ENCODE data around the gene AFF4. TPM values are rescaled to one million over a fixed set of nuclear protein-coding genes. Genes with fewer than 3 reads are reported as not detected.

The AFF4 gene
- polyA plus RNA-seq, 1 donor from 2014 or later, result 60.6 TPM

DNA sequence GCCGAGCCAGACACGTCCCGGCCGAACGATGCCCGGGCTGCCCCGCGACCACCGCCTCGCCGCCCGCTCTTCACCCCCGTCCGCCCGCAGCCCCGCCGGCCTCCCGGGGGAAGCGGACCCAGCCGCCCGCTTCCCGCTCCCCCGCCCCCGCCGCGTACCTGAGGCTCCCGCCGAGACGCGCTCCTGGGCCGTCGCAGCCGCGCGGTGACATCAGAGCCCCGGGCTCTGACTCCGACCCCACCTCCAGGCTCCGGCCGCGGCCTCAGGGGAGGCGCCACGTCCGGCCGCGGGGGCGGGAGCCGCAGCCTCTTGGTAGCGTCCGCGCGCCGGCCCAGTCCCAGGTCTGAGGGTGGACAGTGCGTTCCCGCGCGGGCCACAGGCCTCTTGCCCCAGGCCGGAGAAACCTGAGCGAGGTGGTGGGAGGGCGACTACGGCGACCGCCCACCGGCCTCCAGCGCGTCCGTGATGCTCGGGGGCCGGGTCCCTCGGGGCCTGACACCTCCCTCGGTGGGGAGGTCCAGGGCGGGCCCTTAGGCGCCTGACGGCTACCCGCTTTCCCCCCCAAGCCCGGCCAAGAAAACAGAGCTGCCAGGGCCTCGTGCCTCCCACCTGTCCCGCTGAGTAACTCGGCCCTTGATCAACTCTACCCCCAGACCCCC, 132.9 kb downstream of the AFF4 start, which contains the start of gene SHROOM1:
Gene SHROOM1 (minus strand): TSS at position 212 of the 659 bp plus-strand sequence. CDS start 4,507 bp downstream, outside the sequence.
- Histone ChIP-seq H3K4me3 (ENCODE audit: low read length) (peak within 1 kb of the TSS; percentile 65), H3K27ac (ENCODE audit: low read length) (no peak within 1 kb of the TSS), H3K9ac (ENCODE audit: low read length) (peak within 1 kb of the TSS; percentile 58), H4K20me1 (ENCODE audit: insufficient read depth) (no peaks in the 10 kb centered on the region), H2AFZ (ENCODE audit: low read depth, low read length) (no peak within 1 kb of the TSS), H3K9me3 (ENCODE audit: low read length) (no peaks in the 10 kb centered on the region), H3F3A (ENCODE audit: insufficient read depth, low read length, poor library complexity, severe bottlenecking) (no peaks in the 10 kb centered on the region), H3K4me2 (ENCODE audit: low read length) (no peak within 1 kb of the TSS), H3K9me2 (ENCODE audit: insufficient read depth, low read length) (no peaks in the 10 kb centered on the region), H3K36me3 (ENCODE audit: insufficient read depth, low read length) (no peaks in the 10 kb centered on the region), H3K79me2 (replicated peaks; ENCODE audit: insufficient read depth, low read length) (no peaks in the 10 kb centered on the region), H3K27me3 (ENCODE audit: insufficient read depth, low read depth, low read length) (peaks cover 60% of the 10 kb centered on the region)
- TF ChIP-seq, protein P1, sequence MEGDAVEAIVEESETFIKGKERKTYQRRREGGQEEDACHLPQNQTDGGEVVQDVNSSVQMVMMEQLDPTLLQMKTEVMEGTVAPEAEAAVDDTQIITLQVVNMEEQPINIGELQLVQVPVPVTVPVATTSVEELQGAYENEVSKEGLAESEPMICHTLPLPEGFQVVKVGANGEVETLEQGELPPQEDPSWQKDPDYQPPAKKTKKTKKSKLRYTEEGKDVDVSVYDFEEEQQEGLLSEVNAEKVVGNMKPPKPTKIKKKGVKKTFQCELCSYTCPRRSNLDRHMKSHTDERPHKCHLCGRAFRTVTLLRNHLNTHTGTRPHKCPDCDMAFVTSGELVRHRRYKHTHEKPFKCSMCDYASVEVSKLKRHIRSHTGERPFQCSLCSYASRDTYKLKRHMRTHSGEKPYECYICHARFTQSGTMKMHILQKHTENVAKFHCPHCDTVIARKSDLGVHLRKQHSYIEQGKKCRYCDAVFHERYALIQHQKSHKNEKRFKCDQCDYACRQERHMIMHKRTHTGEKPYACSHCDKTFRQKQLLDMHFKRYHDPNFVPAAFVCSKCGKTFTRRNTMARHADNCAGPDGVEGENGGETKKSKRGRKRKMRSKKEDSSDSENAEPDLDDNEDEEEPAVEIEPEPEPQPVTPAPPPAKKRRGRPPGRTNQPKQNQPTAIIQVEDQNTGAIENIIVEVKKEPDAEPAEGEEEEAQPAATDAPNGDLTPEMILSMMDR (IDR thresholded peaks at IDR 0.05; ENCODE audit: poor library complexity, severe bottlenecking), result no peak
- TF ChIP-seq TAF1 (IDR thresholded peaks at IDR 0.05; ENCODE audit: low read depth) (no peak), MXI1 (conservative IDR thresholded peaks at IDR 0.05; ENCODE audit: poor library complexity, severe bottlenecking) (no peak), EZH2 (IDR thresholded peaks at IDR 0.05; ENCODE audit: borderline replicate concordance, insufficient read depth, low read length, poor library complexity, severe bottlenecking) (no peak), POLR2AphosphoS5 (IDR thresholded peaks at IDR 0.05) (no peak)

DNA sequence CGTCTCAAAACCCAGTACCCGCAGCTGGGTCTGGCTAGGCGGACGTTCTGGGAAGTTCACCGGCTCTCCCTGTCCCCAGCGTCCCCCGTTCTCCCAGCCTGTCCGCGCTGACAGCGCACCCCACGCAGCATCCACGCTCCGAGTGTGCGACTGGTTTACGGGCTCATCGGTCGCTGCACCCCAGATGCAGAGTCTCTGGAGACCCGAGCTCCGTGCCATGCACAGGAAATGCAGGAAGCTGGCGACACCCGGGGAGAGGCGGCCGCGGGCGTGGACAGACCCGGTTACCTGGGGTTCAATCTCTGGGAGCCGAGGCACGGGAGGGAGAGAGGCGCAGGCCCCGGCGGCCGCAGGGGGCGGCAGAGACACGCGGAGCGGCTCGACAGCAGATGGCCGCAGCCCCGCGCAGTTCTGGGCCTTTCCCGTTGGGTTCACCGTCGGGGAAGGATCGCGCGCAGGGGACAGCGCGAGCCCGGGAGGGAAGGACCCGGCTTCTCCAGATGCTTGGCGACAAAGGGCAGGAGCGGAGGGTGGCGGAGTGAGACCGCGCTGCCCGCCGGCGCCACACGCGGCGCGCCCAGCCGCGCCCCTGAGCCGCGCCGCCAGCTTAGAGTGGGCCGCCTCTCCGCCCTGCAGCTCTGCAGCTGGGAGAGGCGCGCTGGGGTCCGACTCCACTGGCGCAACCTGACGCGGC, 133.5 kb downstream of the AFF4 start:
- no peak overlapping the region for H3K4me2 ChIP-seq (ENCODE audit: low read length)
- H3K36me3 ChIP-seq (ENCODE audit: insufficient read depth, low read length), result no peaks in the 10 kb centered on the region
- H3K27me3 ChIP-seq (ENCODE audit: insufficient read depth, low read depth, low read length), result peaks cover 65% of the 10 kb centered on the region
- peak overlapping the region; percentile 58 for H3K9ac ChIP-seq (ENCODE audit: low read length)
- H3K79me2 ChIP-seq (replicated peaks; ENCODE audit: insufficient read depth, low read length), result no peaks in the 10 kb centered on the region
- no peak overlapping the region for H2AFZ ChIP-seq (ENCODE audit: low read depth, low read length)
- TF ChIP-seq SMC3 (conservative IDR thresholded peaks at IDR 0.05; ENCODE audit: poor library complexity) (peak; percentile 55), EP300 (conservative IDR thresholded peaks at IDR 0.05; ENCODE audit: poor library complexity, severe bottlenecking) (no peak), EZH2 (IDR thresholded peaks at IDR 0.05; ENCODE audit: borderline replicate concordance, insufficient read depth, low read length, poor library complexity, severe bottlenecking) (no peak), TAF1 (IDR thresholded peaks at IDR 0.05; ENCODE audit: low read depth) (no peak), POLR2AphosphoS5 (IDR thresholded peaks at IDR 0.05) (peak; percentile 55), RAD21 (conservative IDR thresholded peaks at IDR 0.05) (peak; percentile 65), MXI1 (conservative IDR thresholded peaks at IDR 0.05; ENCODE audit: poor library complexity, severe bottlenecking) (no peak)
- TF ChIP-seq, protein P1 (IDR thresholded peaks at IDR 0.05; ENCODE audit: poor library complexity, severe bottlenecking), result peak; percentile 86
- TF ChIP-seq, protein P2, sequence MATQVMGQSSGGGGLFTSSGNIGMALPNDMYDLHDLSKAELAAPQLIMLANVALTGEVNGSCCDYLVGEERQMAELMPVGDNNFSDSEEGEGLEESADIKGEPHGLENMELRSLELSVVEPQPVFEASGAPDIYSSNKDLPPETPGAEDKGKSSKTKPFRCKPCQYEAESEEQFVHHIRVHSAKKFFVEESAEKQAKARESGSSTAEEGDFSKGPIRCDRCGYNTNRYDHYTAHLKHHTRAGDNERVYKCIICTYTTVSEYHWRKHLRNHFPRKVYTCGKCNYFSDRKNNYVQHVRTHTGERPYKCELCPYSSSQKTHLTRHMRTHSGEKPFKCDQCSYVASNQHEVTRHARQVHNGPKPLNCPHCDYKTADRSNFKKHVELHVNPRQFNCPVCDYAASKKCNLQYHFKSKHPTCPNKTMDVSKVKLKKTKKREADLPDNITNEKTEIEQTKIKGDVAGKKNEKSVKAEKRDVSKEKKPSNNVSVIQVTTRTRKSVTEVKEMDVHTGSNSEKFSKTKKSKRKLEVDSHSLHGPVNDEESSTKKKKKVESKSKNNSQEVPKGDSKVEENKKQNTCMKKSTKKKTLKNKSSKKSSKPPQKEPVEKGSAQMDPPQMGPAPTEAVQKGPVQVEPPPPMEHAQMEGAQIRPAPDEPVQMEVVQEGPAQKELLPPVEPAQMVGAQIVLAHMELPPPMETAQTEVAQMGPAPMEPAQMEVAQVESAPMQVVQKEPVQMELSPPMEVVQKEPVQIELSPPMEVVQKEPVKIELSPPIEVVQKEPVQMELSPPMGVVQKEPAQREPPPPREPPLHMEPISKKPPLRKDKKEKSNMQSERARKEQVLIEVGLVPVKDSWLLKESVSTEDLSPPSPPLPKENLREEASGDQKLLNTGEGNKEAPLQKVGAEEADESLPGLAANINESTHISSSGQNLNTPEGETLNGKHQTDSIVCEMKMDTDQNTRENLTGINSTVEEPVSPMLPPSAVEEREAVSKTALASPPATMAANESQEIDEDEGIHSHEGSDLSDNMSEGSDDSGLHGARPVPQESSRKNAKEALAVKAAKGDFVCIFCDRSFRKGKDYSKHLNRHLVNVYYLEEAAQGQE (IDR thresholded peaks at IDR 0.05; ENCODE audit: borderline replicate concordance), result no peak
- H4K20me1 ChIP-seq (ENCODE audit: insufficient read depth), result no peaks in the 10 kb centered on the region
- no peaks in the 10 kb centered on the region for H3K9me2 ChIP-seq (ENCODE audit: insufficient read depth, low read length)
- no peak overlapping the region for H3K27ac ChIP-seq (ENCODE audit: low read length)
- H3F3A ChIP-seq (ENCODE audit: insufficient read depth, low read length, poor library complexity, severe bottlenecking), result no peaks in the 10 kb centered on the region
- H3K4me3 ChIP-seq (ENCODE audit: low read length), result peak overlapping the region; percentile 65
- no peaks in the 10 kb centered on the region for H3K9me3 ChIP-seq (ENCODE audit: low read length)

Measured in neural cell (in vitro differentiated cells).